Skeletal muscle satellite cell (primary cell): ENCODE measurements around the gene CMIP.

Experiments used
- H3K27me3 ChIP-seq: 2 replicates; pipeline ENCODE4 v1.7.0; 2013; ENCODE audit warnings: low read length; ENCODE audit not compliant: control insufficient read depth, insufficient read depth
- H3K36me3 ChIP-seq: 2 replicates; pipeline ENCODE4 v1.7.0; 2013; ENCODE audit warnings: mild to moderate bottlenecking, control low read depth, low read length; ENCODE audit not compliant: insufficient read depth
- H3K4me1 ChIP-seq: 2 replicates; pipeline ENCODE4 v1.7.0; 2013; ENCODE audit warnings: low read length; ENCODE audit not compliant: control insufficient read depth, insufficient read depth
- H3K4me2 ChIP-seq: 2 replicates; pipeline ENCODE4 v1.7.0; 2013; ENCODE audit warnings: mild to moderate bottlenecking, low read length
- H3K4me3 ChIP-seq: 2 replicates; pipeline ENCODE4 v1.7.0; 2013; ENCODE audit warnings: low read length
- H3K9ac ChIP-seq: 2 replicates; pipeline ENCODE4 v1.7.0; 2013; ENCODE audit warnings: mild to moderate bottlenecking, low read depth, low read length, moderate library complexity
- H3K9me3 ChIP-seq: replicated peaks from 2 replicates; pipeline ENCODE4 v1.7.0; 2013; ENCODE audit warnings: mild to moderate bottlenecking, control low read depth, low read length

The CMIP gene

DNA sequence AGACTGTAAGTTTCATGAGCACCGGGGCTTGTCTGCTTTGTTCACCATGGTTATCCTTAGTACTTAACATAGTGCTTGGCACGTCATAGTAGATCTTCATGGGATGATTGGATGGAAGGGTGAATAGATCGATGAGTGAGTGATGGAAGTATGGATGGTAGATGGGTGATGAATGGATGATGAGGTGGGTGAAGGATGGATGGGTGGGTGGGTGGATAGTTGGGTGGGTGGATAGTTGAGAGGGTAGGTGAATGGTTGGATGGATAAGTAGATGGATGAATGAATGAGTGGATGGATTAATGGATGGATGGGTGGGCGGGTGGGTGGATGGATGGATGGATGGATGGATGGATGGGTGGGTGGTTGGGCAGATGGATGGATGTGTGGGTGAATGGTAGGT lies 201.3 kb downstream of the CMIP start:
- Histone ChIP-seq H3K4me1 (peaks cover 20% of the 10 kb centered on the region), H3K4me3 (no peak overlapping the region), H3K9me3 (no peaks in the 10 kb centered on the region), H3K27me3 (no peaks in the 10 kb centered on the region), H3K36me3 (no peaks in the 10 kb centered on the region), H3K4me2 (peak overlapping the region; percentile 49), H3K9ac (peak overlapping the region; percentile 0)

DNA sequence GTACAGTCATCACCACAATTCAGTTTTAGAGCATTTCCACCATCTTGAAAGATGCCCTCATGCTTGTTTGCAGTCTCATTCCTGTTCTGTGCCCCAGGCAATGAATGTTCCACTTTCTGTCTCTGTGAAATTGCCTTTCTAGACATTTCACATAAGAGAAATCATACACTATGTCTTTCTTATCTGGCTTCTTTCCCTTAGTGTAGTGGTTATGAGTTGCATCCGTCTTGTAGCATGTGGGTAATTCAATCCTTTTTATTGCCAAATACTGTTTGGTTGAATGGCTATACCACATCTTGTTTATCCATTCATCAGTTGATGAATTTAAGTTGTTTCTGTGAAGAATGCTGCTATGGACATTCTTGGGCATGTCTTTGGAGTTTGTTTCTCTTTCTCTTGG lies 202.0 kb downstream of the CMIP start:
- H3K36me3 ChIP-seq = no peaks in the 10 kb centered on the region
- peaks cover 20% of the 10 kb centered on the region for H3K4me1 ChIP-seq
- H3K4me3 ChIP-seq = no peak overlapping the region
- H3K4me2 ChIP-seq = no peak overlapping the region
- no peaks in the 10 kb centered on the region for H3K27me3 ChIP-seq
- H3K9ac ChIP-seq = no peak overlapping the region
- H3K9me3 ChIP-seq = no peaks in the 10 kb centered on the region

DNA sequence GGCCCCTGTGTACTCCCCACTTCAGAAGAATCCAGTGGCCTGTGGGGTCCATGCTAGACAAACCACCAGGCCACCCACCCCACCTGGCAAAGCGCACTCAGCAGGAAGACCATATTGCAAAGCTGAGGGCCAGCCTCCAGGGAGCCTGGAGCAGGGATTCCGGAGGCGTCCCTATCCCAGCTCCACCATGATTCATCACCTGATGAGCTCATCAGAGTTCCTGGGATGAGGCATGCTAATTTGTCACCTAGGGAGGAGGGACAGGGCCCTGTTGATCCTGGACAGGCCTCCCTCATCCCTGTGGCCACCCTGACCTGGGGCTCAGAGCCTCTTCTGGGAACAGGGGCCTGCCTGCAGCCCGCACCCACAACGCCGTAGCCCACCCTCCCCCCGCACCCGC lies 202.9 kb downstream of the CMIP start:
- H3K4me1 ChIP-seq = peaks cover 20% of the 10 kb centered on the region
- no peak overlapping the region for H3K4me2 ChIP-seq
- H3K4me3 ChIP-seq = no peak overlapping the region
- H3K9ac ChIP-seq = no peak overlapping the region
- H3K9me3 ChIP-seq = no peaks in the 10 kb centered on the region
- no peaks in the 10 kb centered on the region for H3K27me3 ChIP-seq
- peaks cover 4% of the 10 kb centered on the region for H3K36me3 ChIP-seq

DNA sequence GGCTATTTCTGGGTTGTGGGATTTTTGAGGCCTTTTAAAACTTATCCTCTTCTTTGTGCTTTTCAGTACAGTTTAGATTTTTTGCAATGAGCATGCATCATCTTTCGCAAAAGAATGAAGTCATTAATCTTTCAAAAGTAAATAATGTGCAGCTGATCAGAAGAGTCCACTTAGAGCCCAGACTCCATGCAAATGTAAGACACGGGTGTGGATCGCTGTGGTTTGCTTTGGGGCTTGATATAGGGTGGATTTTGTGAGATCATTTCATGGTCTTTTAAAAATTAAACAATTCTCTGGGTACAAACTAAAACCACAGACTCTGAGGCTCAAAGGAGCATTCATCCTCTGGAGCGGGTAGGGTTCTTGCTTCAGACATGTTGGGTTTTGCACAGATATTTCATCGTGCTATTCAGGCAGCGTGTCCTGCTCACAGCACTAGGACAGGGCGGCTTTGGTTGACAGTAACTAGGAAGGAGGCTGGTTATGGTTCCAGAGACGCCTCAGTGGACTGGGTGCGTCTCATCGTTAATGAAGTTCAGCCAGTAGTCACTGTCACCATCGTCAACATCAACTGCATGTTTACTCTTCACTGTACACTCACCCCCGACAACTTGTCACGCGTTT lies 205.1 kb downstream of the CMIP start:
- H3K9me3 ChIP-seq = no peaks in the 10 kb centered on the region
- no peaks in the 10 kb centered on the region for H3K27me3 ChIP-seq
- H3K4me2 ChIP-seq = no peak overlapping the region
- peaks cover 12% of the 10 kb centered on the region for H3K36me3 ChIP-seq
- no peak overlapping the region for H3K9ac ChIP-seq
- no peak overlapping the region for H3K4me3 ChIP-seq
- H3K4me1 ChIP-seq = peaks cover 20% of the 10 kb centered on the region

DNA sequence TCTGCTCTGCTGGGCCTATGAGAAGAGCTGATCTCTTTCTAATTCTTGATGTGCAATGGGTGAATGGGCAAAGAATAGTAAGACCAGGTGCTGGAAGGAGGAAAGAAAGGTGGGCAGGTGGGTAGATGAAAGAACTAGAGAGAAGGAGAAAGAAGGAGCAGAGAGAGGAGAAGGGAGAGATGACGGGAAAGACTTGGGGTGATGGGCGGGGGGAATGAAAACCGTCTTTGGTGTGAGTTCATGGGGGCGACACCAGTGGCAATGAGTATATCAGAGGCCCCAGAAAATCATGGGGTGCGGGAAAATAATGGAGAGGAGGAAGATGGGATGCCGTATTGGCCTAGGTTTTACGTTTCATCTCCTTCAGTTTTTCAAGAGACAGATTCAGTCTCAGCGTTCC lies 205.7 kb downstream of the CMIP start:
- Histone ChIP-seq H3K27me3 (no peaks in the 10 kb centered on the region), H3K4me2 (no peak overlapping the region), H3K4me3 (no peak overlapping the region), H3K36me3 (peaks cover 12% of the 10 kb centered on the region), H3K9ac (no peak overlapping the region), H3K9me3 (no peaks in the 10 kb centered on the region), H3K4me1 (peaks cover 16% of the 10 kb centered on the region)

DNA sequence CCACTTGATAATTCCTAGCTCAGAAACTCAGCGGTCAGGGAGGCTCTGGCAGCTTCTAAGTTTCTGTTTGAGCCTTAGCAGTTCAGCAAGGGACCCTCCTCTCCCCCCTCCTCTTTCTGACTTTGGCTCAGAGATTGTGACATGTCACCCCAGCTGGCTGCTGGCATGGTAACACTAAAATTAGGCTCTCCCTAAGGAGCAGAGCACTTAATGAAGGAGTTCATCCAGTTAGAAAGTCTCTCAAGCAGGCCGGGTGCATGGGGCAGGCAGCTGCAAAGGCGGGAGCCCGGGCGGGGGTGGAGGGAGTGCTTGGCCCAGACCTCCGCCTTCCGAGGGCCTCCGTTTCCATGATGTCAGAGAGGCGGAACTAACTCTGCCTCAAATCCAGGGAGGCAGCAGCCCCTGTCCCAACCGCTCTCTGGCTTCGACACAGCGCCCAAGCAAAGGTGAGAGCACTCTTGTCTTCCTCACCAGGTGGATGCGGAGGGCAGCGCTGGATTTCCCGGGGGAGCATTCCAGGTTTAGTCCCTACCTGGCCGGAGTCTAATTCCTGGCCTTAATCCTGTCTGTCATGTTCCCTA lies 206.5 kb downstream of the CMIP start:
- no peaks in the 10 kb centered on the region for H3K9me3 ChIP-seq
- no peak overlapping the region for H3K4me3 ChIP-seq
- H3K36me3 ChIP-seq = peaks cover 12% of the 10 kb centered on the region
- H3K9ac ChIP-seq = no peak overlapping the region
- H3K4me1 ChIP-seq = peaks cover 9% of the 10 kb centered on the region
- no peaks in the 10 kb centered on the region for H3K27me3 ChIP-seq
- no peak overlapping the region for H3K4me2 ChIP-seq

DNA sequence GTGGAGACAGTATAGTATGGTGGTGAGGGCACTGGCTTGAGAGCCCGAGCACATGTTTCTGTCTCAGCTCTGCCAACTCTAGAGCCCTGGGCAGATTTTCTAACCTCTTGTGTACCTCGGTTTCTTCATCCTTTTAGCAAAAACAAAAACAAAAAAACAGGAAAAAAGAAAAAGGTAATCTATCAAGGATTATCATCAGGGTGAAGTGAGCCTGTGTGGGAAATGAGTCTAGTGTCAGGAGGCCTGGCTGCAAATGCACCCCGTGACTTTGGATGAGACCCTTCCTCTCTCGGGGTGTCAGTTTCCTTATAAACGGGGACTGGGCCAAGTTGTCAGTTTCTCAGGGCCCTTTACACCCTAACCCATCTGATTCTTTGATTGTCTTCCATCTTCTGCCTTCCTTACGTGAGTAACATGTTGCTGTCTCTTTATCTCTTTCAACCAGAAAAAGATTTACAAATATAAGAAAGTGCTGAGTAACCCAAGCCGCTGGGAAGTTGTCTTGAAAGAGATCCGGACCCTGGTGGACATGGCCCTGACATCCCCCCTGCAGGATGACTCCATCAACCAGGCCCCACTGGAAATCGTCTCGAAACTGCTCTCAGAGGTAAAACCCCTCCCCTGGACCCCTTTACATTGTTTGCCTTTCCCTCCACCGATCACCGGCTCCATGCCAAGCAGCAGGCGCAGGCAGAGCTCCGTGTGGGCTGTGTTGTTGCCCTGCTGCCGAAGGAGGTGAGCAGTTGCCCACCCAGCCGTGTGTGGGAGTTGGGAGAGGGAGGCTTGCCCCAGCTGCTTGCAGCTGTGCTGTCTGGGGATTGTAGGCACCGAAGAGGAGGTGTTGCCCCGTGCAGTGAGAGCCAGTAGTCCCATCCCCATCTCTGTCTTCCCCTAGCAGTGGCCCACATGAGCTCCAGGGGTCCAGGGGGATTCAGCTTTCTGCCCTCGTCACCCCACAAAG lies 207.4 kb downstream of the CMIP start:
- no peak overlapping the region for H3K4me3 ChIP-seq
- H3K9ac ChIP-seq = no peak overlapping the region
- H3K9me3 ChIP-seq = no peaks in the 10 kb centered on the region
- no peaks in the 10 kb centered on the region for H3K27me3 ChIP-seq
- no peak overlapping the region for H3K4me2 ChIP-seq
- peaks cover 12% of the 10 kb centered on the region for H3K36me3 ChIP-seq
- peaks cover 6% of the 10 kb centered on the region for H3K4me1 ChIP-seq

DNA sequence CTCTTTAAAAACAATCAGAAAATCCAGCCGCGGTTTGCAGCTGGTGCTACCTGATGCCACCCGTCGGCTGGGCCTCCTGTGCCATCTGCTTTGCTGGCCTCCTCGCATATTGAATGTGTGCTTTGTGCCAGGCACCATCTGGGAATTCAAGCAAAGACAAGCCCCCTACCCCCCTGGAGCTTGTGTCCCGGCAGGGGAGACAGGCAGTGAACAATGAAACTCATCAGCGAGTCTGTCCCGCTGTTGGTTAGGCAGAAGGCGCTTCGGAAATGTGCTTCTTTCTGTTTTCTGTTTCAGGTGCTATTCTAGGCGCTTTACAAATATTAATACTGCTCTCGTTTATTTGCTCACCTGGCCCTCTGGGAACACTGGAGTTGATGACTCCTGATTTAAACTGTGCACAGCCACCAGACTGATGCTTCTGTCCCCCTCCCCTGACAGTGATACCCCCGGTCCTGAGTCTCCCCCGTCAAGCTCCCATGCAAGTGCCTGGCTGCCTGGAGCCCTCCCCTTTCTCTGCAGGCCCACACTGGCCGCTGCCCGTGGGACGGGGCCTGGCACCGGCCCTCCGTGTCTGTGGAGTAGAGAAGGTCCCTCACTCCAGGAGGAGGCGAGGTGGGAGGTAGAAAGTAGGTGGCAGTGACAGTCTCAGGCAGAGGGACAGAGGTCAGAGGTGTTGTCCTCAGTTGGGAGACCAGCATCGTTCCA lies 208.3 kb downstream of the CMIP start:
- H3K4me1 ChIP-seq = no peaks in the 10 kb centered on the region
- H3K9ac ChIP-seq = no peak overlapping the region
- no peak overlapping the region for H3K4me3 ChIP-seq
- H3K27me3 ChIP-seq = no peaks in the 10 kb centered on the region
- H3K9me3 ChIP-seq = no peaks in the 10 kb centered on the region
- H3K4me2 ChIP-seq = no peak overlapping the region
- peaks cover 12% of the 10 kb centered on the region for H3K36me3 ChIP-seq

DNA sequence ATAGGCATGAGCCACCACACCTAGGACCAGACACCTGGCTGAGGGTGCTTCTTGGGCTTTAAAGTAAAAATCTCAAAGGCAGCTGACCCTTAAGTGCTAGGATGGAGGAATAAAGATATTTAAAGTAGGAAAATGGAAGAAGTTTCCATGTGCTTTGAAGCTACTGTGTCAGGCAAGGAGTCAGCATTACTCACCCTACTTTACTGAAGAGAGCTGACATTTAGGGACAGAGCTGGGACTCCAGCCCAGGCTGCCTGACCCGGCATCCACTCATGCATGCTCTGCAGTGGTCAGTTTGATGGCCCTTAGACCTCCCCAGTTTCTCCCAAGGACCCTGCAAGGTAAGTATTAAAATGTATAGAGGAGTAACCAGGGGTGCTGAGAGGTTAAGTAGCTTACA lies 209.7 kb downstream of the CMIP start:
- no peak overlapping the region for H3K9ac ChIP-seq
- no peak overlapping the region for H3K4me2 ChIP-seq
- H3K27me3 ChIP-seq = no peaks in the 10 kb centered on the region
- H3K36me3 ChIP-seq = peaks cover 19% of the 10 kb centered on the region
- no peaks in the 10 kb centered on the region for H3K4me1 ChIP-seq
- H3K4me3 ChIP-seq = no peak overlapping the region
- H3K9me3 ChIP-seq = no peaks in the 10 kb centered on the region

DNA sequence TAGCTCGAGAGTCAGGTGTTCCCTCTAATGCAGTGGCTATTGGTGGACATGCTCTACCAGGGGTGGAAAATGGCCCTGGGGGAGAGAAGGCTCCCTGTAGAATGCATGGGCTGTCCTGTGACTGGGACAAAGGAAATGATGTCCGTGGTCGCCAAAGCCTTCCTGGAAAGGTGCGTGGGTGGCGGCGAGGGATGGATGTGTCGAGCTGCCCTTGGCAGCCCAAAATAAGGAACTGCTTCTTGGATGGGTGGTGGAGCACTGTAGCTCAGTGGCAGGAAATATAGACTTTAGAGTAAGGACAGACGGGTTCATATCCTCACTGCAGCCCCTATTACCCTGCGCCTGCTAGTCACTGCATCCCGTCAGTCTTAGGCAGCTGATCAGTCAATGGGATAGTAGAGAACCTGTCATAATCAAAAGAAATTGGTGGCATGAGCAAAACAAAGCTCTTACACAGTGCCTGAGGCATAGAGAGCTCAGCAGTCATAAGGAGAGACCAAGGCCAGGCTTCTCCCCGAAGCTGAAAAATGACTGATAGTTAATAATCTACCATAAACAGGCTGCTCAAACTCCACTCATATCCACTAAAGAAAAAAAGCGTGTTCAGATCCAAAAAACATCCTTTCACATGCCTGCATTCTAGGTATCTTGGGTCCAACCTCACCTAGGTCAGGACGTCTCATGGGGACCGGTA lies 211.0 kb downstream of the CMIP start:
- Histone ChIP-seq H3K4me2 (no peak overlapping the region), H3K4me3 (no peak overlapping the region), H3K36me3 (peaks cover 19% of the 10 kb centered on the region), H3K27me3 (no peaks in the 10 kb centered on the region), H3K4me1 (no peaks in the 10 kb centered on the region), H3K9me3 (no peaks in the 10 kb centered on the region), H3K9ac (no peak overlapping the region)

DNA sequence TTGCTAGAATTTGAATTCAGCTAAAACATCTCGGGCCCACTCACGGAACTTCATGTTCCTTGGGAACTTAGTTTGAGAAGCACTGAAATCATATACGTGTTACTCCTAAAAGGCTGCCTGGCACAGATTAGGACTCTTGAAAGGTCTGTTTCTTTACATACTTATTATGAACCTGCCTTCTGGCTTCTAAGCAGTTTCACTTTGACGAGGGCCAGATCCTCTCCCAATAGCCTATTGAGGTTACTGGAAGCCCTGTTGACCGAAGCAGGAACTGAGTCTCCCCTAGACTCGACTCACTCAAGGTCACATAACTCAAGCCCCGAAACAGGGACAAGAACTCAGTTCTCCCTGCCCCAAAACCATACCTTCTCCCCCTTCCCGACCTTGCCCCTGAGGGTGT lies 212.6 kb downstream of the CMIP start:
- H3K4me3 ChIP-seq = no peak overlapping the region
- no peak overlapping the region for H3K9ac ChIP-seq
- no peak overlapping the region for H3K4me2 ChIP-seq
- H3K4me1 ChIP-seq = no peaks in the 10 kb centered on the region
- no peaks in the 10 kb centered on the region for H3K27me3 ChIP-seq
- peaks cover 22% of the 10 kb centered on the region for H3K36me3 ChIP-seq
- no peaks in the 10 kb centered on the region for H3K9me3 ChIP-seq
